ENCODE data around the gene C12orf75.
"Not testable (repeated sequence)": the region's sequence is repeated elsewhere in the genome, so short reads cannot be mapped to it uniquely, and the experiment has no call there.

C12orf75 gene

DNA sequence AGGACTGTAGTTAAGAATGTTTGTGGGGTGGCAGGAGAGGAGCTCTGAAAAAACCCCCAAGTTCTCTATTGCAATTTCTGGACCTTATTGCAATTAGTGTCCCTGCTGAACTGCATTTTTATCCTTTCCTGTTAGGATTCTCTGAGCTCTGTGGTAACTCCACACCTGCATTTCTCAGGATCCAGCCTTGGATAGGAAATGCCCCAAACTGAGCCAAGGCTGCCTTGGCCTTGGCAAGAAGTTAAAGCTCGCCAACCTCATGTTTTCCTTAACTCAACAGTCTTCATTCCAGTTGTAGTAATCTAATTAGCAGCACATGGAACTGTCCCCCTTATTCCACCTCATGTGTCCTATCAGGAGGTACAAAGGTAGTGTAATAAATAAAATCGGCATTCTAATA is 66.5 kb downstream of the C12orf75 start:
- no peaks in the 10 kb centered on the region for H3K4me1 ChIP-seq (ENCODE audit: control insufficient read depth, insufficient read depth, low read length)
- no peak overlapping the region for H3K9ac ChIP-seq (ENCODE audit: low read length)
- no peak overlapping the region for H3K4me3 ChIP-seq (ENCODE audit: low read length)
- no peaks in the 10 kb centered on the region for H3K36me3 ChIP-seq (ENCODE audit: control insufficient read depth, insufficient read depth, low read length)
- no peak overlapping the region for H3K27ac ChIP-seq (ENCODE audit: low read depth, low read length)
- H3K27me3 ChIP-seq (ENCODE audit: control insufficient read depth, insufficient read depth, low read length) = no peaks in the 10 kb centered on the region

DNA sequence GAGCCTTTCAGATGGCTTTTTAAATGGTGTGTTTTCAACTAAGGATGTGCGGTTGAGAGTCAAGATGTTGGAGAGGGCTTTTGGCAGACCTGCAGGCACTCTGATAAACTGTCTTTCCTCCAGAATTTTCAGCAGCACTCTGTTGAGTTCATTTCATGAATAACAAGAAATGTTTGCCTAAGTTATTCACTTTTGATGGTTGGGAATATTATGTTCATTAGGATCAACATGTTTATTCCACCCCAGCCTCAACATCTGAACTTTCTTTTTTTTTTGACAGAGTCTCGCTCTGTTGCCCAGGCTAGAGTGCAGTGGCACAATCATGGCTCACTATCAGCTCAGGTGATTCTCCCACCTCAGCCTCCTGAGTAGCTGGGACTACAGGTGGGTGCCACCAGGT is 68.4 kb downstream of the C12orf75 start:
- no peak overlapping the region for H3K27ac ChIP-seq (ENCODE audit: low read depth, low read length)

DNA sequence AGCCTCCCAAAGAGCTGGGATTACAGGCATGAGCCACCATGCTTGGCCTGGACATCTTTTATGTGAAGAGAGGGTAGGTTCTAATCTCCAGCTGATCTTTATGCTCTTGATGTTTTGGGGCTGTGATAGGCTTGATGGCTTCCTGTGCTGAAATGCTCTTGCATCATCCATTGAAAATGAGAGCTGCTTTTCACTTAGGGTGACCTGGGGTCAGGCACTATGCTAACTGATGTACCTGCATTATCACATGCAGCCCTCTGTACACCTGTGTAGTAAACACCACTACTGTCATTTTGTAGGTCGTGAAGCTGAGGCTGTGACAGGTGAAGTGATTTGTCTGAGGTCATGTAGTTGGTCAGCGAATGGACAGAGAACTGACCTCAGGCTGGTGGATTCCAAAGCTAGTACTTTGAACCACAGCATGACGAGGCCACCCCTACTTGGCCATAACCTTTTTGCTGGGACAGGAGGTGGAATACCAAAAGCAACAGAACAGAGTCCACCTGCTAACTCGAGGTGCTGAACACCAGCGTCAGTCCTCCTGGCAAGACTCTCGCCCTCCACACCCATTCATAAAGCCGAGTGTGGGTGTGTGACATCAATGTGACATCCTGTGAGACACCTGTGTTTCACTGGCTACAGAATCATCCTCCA is 69.1 kb downstream of the C12orf75 start:
- no peaks in the 10 kb centered on the region for H3K36me3 ChIP-seq (ENCODE audit: control insufficient read depth, insufficient read depth, low read length)
- no peak overlapping the region for H3K4me3 ChIP-seq (ENCODE audit: low read length)
- H3K4me1 ChIP-seq (ENCODE audit: control insufficient read depth, insufficient read depth, low read length) = no peaks in the 10 kb centered on the region
- no peak overlapping the region for H3K27ac ChIP-seq (ENCODE audit: low read depth, low read length)
- H3K9ac ChIP-seq (ENCODE audit: low read length) = no peak overlapping the region
- H3K27me3 ChIP-seq (ENCODE audit: control insufficient read depth, insufficient read depth, low read length) = no peaks in the 10 kb centered on the region

More for the DNA sequence above, 68.4 kb downstream of the C12orf75 start:
- Histone ChIP-seq H3K36me3 (ENCODE audit: control insufficient read depth, insufficient read depth, low read length) (no peaks in the 10 kb centered on the region), H3K27me3 (ENCODE audit: control insufficient read depth, insufficient read depth, low read length) (no peaks in the 10 kb centered on the region), H3K4me1 (ENCODE audit: control insufficient read depth, insufficient read depth, low read length) (no peaks in the 10 kb centered on the region), H3K9ac (ENCODE audit: low read length) (no peak overlapping the region), H3K4me3 (ENCODE audit: low read length) (no peak overlapping the region)

DNA sequence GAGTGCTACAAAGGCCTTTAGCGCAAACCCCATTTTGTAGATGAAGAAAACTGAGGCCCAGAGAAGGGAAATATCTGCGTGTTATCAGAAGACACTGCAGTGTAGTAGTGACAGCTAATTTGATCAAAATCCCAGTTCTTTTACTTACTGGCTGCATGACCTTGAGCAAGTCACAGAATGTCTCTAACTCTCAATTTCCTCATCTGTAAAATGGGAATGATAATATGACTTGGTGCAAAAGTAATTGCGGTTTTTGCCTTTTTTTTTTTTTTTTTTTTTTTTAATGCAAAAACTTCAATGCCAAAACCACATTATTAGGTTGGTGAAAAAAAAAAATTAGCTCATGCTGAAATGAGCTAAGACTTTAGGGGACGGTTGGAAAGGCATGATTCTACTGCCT is 69.7 kb downstream of the C12orf75 start:
- H3K4me3 ChIP-seq (ENCODE audit: low read length) = no peak overlapping the region
- H3K27me3 ChIP-seq (ENCODE audit: control insufficient read depth, insufficient read depth, low read length) = no peaks in the 10 kb centered on the region
- H3K4me1 ChIP-seq (ENCODE audit: control insufficient read depth, insufficient read depth, low read length) = no peaks in the 10 kb centered on the region
- no peak overlapping the region for H3K9ac ChIP-seq (ENCODE audit: low read length)
- no peak overlapping the region for H3K27ac ChIP-seq (ENCODE audit: low read depth, low read length)
- H3K36me3 ChIP-seq (ENCODE audit: control insufficient read depth, insufficient read depth, low read length) = no peaks in the 10 kb centered on the region

DNA sequence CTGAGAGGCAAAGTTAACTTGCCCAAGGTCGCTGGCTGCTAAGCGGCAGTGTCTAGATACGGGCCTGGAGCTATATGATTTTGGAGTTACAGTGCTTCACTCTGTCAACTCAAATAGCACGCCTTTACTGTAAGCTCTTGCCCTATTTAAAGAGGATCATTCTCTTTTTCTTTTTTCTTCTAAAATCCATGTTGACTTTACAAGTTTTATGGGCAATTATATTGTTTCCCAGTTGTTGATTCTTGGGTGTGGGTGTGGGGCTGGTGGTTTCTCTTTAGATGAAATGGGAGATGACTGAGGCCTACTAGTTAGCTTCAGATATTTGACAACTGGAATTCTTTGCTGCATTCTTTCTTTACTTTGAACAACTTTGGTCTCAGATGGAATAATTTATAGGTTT is 70.7 kb downstream of the C12orf75 start:
- Histone ChIP-seq H3K9ac (ENCODE audit: low read length) (no peak overlapping the region), H3K4me3 (ENCODE audit: low read length) (no peak overlapping the region), H3K36me3 (ENCODE audit: control insufficient read depth, insufficient read depth, low read length) (no peaks in the 10 kb centered on the region), H3K27me3 (ENCODE audit: control insufficient read depth, insufficient read depth, low read length) (no peaks in the 10 kb centered on the region), H3K4me1 (ENCODE audit: control insufficient read depth, insufficient read depth, low read length) (no peaks in the 10 kb centered on the region), H3K27ac (ENCODE audit: low read depth, low read length) (no peak overlapping the region)

DNA sequence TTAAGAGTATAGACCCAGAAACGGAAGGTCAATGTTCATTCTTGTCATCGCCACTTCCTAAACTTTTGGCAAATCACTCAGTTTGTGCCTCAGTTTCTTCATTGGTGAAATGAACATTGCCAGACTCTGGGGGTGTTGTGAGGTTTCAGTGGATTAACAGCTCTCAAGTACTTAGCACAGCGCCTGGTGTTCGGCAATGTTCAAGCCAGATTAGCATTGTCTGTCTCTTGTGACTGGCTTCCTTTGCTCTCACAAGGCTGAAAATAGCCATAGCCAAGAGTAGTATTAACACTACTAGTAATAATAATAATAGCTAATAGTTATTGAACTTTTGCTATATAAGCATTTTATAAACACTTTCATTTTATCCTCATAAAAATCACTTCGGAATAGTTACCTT is 71.9 kb downstream of the C12orf75 start:
- no peaks in the 10 kb centered on the region for H3K4me1 ChIP-seq (ENCODE audit: control insufficient read depth, insufficient read depth, low read length)
- no peak overlapping the region for H3K27ac ChIP-seq (ENCODE audit: low read depth, low read length)
- no peaks in the 10 kb centered on the region for H3K27me3 ChIP-seq (ENCODE audit: control insufficient read depth, insufficient read depth, low read length)
- no peak overlapping the region for H3K9ac ChIP-seq (ENCODE audit: low read length)
- H3K4me3 ChIP-seq (ENCODE audit: low read length) = no peak overlapping the region
- no peaks in the 10 kb centered on the region for H3K36me3 ChIP-seq (ENCODE audit: control insufficient read depth, insufficient read depth, low read length)

DNA sequence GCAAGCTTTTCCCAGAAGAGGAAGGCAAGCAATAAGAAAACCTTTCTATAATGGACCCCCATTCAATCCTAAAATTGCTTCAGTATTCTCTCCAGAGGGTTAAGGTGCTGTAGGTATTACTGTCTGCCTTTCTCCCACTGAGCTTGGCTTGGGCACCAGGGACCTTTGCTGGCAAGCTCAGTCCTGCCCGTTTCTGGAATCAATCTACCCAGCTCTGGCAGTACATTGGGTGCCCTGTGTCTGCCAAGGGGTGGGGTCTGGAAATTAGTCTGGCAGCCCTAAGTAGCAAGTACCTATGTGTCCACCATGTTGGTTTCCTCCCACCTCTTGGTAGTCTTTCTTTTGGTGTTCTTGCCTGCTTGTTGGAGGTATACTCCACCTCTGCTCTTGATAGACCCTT is 72.6 kb downstream of the C12orf75 start:
- Histone ChIP-seq H3K9ac (ENCODE audit: low read length) (no peak overlapping the region), H3K4me1 (ENCODE audit: control insufficient read depth, insufficient read depth, low read length) (no peaks in the 10 kb centered on the region), H3K4me3 (ENCODE audit: low read length) (no peak overlapping the region), H3K36me3 (ENCODE audit: control insufficient read depth, insufficient read depth, low read length) (no peaks in the 10 kb centered on the region), H3K27ac (ENCODE audit: low read depth, low read length) (no peak overlapping the region), H3K27me3 (ENCODE audit: control insufficient read depth, insufficient read depth, low read length) (no peaks in the 10 kb centered on the region)

DNA sequence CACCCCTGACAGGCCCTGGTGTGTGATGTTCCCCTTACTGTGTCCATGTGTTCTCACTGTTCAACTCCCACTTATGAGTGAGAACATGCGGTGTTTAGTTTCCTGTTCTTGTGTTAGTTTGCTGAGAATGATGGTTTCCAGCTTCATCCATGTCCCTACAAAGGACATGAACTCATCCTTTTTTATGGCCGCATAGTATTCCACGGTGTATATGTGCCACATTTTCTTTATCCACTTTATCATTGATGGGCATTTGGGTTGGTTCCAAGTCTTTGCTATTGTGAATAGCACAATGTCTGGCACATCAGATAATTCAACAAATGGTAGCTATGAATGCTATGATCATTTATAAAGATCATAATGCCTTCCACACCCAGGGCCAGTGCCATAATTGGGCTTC is 73.6 kb downstream of the C12orf75 start:
- not testable (repeated sequence) for H3K27me3 ChIP-seq (ENCODE audit: control insufficient read depth, insufficient read depth, low read length); H3K36me3 ChIP-seq (ENCODE audit: control insufficient read depth, insufficient read depth, low read length); H3K4me3 ChIP-seq (ENCODE audit: low read length); H3K27ac ChIP-seq (ENCODE audit: low read depth, low read length); H3K4me1 ChIP-seq (ENCODE audit: control insufficient read depth, insufficient read depth, low read length); H3K9ac ChIP-seq (ENCODE audit: low read length)

DNA sequence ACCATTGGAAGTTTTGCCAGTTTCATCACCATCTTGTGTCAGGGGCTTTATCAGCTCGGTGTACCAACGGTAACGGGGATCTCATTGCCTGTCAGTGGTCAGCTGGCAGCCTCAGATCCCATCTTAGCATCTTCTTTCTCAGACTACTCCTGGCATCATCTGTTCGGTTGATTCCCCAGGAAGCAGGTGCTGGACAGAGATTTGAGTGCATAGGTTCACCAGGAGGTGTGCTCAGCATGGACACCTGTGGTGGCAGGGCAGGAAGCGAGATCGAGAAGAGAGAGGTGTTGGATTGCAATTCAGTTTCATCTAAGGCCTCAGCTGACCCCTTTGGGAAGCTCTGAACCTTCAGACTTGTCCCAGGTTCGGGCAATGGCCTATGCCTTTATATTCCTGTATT is 76.0 kb downstream of the C12orf75 start:
- Histone ChIP-seq H3K9ac (ENCODE audit: low read length) (no peak overlapping the region), H3K36me3 (ENCODE audit: control insufficient read depth, insufficient read depth, low read length) (no peaks in the 10 kb centered on the region), H3K4me3 (ENCODE audit: low read length) (no peak overlapping the region)

DNA sequence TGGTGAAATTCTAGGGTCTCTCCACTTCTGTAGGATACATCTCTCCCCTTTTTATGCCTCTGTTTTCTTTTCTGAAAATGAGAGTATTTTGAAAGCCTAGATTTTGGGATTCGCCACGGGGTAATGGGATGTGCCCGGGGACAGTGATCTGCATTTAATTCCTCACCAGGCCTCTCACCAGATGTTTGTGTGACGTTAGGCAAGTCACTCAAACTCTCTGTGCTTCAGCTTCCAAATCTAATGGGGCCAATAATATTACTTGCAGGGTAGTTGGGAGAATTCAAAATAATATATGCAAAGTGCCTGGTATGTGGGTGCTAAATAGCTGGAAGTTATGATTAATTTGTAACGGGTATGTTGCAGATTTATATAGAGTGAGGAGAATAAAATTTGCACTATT is 78.8 kb downstream of the C12orf75 start:
- H3K9ac ChIP-seq (ENCODE audit: low read length) = no peak overlapping the region
- H3K4me1 ChIP-seq (ENCODE audit: control insufficient read depth, insufficient read depth, low read length) = no peaks in the 10 kb centered on the region
- no peaks in the 10 kb centered on the region for H3K36me3 ChIP-seq (ENCODE audit: control insufficient read depth, insufficient read depth, low read length)
- H3K27me3 ChIP-seq (ENCODE audit: control insufficient read depth, insufficient read depth, low read length) = no peaks in the 10 kb centered on the region
- H3K4me3 ChIP-seq (ENCODE audit: low read length) = no peak overlapping the region
- H3K27ac ChIP-seq (ENCODE audit: low read depth, low read length) = no peak overlapping the region

More for the DNA sequence above, 76.0 kb downstream of the C12orf75 start:
- Histone ChIP-seq H3K27ac (ENCODE audit: low read depth, low read length) (no peak overlapping the region), H3K27me3 (ENCODE audit: control insufficient read depth, insufficient read depth, low read length) (no peaks in the 10 kb centered on the region), H3K4me1 (ENCODE audit: control insufficient read depth, insufficient read depth, low read length) (no peaks in the 10 kb centered on the region)

DNA sequence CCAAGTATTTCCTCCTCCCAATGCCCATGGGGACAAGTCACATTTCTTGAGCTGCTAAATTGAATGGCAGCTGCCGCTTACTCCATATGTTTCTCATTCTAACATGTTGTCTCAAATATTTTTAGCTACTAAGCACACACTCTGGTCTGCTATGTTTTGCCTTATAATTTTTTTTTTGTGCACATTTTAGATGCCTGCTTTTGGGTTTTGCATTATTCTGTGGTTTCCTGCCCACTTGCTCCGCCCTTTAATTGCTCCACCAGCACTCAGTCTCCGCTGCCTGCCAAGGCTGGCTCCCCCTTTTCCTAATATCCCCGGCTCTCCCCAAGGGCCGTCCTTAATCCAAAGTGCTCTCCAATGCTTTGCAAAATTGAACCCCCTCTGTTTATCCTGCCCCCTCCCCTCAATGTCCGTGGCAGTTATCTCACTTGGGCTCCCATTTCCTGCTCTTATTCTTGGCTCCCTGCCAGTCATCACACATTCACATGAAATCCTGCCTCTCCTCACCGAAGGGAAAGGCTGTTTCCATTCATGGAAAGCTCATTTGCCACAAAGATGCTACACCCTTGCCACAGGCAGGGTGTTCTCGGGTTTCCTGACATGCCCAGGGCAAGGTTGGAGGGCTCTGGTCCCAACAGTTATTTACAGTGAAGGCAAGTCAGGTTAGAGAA is 79.4 kb downstream of the C12orf75 start:
- no peak overlapping the region for H3K4me3 ChIP-seq (ENCODE audit: low read length)
- no peak overlapping the region for H3K27ac ChIP-seq (ENCODE audit: low read depth, low read length)

DNA sequence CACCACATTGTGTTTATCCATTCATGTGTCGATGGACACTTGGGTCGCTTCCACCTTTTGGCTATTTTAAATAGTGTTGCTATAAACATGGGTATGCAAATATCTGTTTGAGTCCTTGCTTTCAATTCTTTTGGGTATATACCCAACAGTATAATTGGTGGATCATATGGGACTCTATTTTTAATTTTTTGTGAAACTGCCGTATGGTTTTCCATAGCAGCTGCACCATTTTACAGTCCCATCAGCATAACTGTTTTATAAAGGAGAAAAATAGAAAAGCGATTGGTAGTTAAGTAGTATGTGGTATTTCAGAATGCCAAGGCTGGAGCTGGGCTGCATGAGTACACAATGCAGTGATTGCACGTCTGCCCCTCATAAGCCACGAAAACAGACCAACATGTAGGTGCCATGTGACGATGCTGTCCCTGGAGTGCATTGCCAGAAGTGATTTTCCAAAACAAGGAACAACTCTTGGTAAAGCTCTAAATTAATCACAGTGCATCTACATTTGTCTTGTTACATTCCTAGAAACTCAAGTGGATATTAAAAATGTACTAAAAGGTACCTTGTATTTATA is 83.5 kb downstream of the C12orf75 start:
- H3K27ac ChIP-seq (ENCODE audit: low read depth, low read length) = no peak overlapping the region
- no peaks in the 10 kb centered on the region for H3K27me3 ChIP-seq (ENCODE audit: control insufficient read depth, insufficient read depth, low read length)
- H3K4me3 ChIP-seq (ENCODE audit: low read length) = no peak overlapping the region
- H3K9ac ChIP-seq (ENCODE audit: low read length) = no peak overlapping the region
- peaks cover 3% of the 10 kb centered on the region for H3K4me1 ChIP-seq (ENCODE audit: control insufficient read depth, insufficient read depth, low read length)
- H3K36me3 ChIP-seq (ENCODE audit: control insufficient read depth, insufficient read depth, low read length) = no peaks in the 10 kb centered on the region

More for the DNA sequence above, 79.4 kb downstream of the C12orf75 start:
- Histone ChIP-seq H3K9ac (ENCODE audit: low read length) (no peak overlapping the region), H3K4me1 (ENCODE audit: control insufficient read depth, insufficient read depth, low read length) (no peaks in the 10 kb centered on the region), H3K36me3 (ENCODE audit: control insufficient read depth, insufficient read depth, low read length) (no peaks in the 10 kb centered on the region), H3K27me3 (ENCODE audit: control insufficient read depth, insufficient read depth, low read length) (no peaks in the 10 kb centered on the region)

DNA sequence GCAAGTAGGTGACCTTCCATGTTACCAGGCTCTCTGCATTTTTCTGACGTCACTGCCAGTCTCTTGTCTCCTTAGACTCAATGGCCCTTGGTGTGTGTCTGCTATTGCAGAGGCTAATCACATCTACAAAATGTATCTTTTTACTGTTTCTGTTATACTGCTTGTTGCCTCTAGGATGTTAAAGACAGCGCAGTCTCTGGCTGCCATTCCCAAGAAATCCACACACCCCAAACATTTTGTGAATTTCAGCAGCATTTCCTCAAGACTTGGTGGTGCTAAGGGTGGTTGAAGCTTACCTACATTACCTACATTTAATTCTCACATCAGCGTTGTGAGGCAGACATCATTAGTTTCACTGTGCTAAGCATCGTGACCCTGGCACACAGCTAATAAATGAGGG is 87.2 kb downstream of the C12orf75 start:
- Histone ChIP-seq H3K4me3 (ENCODE audit: low read length) (no peak overlapping the region), H3K27ac (ENCODE audit: low read depth, low read length) (no peak overlapping the region), H3K4me1 (ENCODE audit: control insufficient read depth, insufficient read depth, low read length) (peaks cover 3% of the 10 kb centered on the region), H3K36me3 (ENCODE audit: control insufficient read depth, insufficient read depth, low read length) (no peaks in the 10 kb centered on the region), H3K9ac (ENCODE audit: low read length) (no peak overlapping the region), H3K27me3 (ENCODE audit: control insufficient read depth, insufficient read depth, low read length) (no peaks in the 10 kb centered on the region)
